Measurements from ENCODE around the gene C1QTNF3.

The C1QTNF3 gene

GRCh38 chr5:34054400-34054729, 11.4 kb upstream of the C1QTNF3 start:
- TF ChIP-seq, protein P1, sequence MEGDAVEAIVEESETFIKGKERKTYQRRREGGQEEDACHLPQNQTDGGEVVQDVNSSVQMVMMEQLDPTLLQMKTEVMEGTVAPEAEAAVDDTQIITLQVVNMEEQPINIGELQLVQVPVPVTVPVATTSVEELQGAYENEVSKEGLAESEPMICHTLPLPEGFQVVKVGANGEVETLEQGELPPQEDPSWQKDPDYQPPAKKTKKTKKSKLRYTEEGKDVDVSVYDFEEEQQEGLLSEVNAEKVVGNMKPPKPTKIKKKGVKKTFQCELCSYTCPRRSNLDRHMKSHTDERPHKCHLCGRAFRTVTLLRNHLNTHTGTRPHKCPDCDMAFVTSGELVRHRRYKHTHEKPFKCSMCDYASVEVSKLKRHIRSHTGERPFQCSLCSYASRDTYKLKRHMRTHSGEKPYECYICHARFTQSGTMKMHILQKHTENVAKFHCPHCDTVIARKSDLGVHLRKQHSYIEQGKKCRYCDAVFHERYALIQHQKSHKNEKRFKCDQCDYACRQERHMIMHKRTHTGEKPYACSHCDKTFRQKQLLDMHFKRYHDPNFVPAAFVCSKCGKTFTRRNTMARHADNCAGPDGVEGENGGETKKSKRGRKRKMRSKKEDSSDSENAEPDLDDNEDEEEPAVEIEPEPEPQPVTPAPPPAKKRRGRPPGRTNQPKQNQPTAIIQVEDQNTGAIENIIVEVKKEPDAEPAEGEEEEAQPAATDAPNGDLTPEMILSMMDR (IDR thresholded peaks at IDR 0.05; ENCODE audit: insufficient read depth, low read depth, low read length, missing control alignments), result no peak
- H3K4me3 ChIP-seq (ENCODE audit: low read depth, low read length), result no peak overlapping the region
- DNase-seq (ENCODE audit: low read depth), result no peak

- TF ChIP-seq, protein P1 (IDR thresholded peaks at IDR 0.05; ENCODE audit: insufficient read depth, low read depth, low read length, missing control alignments), result no peak
- no peak for DNase-seq (ENCODE audit: low read depth)
- no peak overlapping the region for H3K4me3 ChIP-seq (ENCODE audit: low read depth, low read length)
Measured at GRCh38 chr5:34053571-34054399, 10.8 kb upstream of the C1QTNF3 start.

GRCh38 chr5:34053133-34053532, 10.1 kb upstream of the C1QTNF3 start:
- TF ChIP-seq, protein P1 (IDR thresholded peaks at IDR 0.05; ENCODE audit: insufficient read depth, low read depth, low read length, missing control alignments), result no peak
- H3K4me3 ChIP-seq (ENCODE audit: low read depth, low read length), result no peak overlapping the region
- DNase-seq (ENCODE audit: low read depth), result no peak

DNA sequence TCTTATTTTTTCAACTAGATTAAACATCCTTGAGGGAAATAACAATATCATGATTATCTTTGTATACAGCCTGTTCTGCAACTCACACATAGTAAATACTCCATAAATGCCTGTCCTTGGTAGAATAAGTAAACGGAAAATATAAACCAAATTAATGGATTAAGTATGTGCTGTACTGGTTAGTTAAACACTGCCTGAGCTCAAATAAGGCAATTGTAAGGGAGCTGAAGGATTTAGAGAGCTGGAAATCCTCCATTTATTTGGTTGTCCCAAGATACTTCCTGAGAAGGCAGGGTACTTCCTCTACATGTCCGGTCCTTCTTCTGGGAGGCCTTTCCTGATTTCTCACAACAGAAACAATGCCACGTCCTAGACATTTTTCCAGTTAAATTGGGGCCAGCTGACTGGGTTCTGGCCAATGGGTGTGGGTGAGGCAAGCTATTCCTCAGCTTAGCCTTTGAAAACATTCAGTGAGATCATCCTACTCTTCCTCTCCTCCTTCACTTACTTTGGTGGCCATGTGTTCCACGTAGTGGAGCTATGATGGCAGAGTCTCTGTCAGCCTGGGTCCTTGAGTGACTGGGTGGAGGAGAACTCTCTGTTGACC, 8.5 kb upstream of the C1QTNF3 start:
- no peak for DNase-seq (ENCODE audit: low read depth)
- TF ChIP-seq, protein P1 (IDR thresholded peaks at IDR 0.05; ENCODE audit: insufficient read depth, low read depth, low read length, missing control alignments), result no peak
- H3K4me3 ChIP-seq (ENCODE audit: low read depth, low read length), result no peak overlapping the region

GRCh38 chr5:34047774-34048572, 5.0 kb upstream of the C1QTNF3 start:
- TF ChIP-seq, protein P1 (IDR thresholded peaks at IDR 0.05; ENCODE audit: insufficient read depth, low read depth, low read length, missing control alignments), result no peak
- DNase-seq (ENCODE audit: low read depth), result no peak
- H3K4me3 ChIP-seq (ENCODE audit: low read depth, low read length), result no peak overlapping the region

DNA sequence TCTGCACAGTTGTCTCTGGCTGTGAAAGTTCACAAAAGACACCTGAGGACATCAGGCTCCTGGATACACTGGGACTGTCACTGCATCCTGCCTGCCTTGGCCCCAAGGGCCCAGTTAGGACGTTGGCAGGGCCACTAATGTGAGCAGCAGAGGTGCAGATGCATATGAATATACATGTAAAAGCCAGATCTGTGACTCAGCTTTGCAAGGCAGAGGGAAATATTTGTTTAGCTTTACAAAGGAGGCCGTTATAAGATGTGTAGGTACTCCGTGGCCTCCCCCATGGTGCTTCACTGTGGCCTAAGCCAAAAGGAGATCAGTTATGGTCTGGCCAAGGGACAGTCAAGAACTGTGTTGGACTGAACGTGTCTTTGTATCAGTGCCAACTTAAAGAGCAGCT, 4.1 kb upstream of the C1QTNF3 start:
- DNase-seq (ENCODE audit: low read depth), result no peak

More for the DNA sequence above, 4.1 kb upstream of the C1QTNF3 start:
- no peak overlapping the region for H3K4me3 ChIP-seq (ENCODE audit: low read depth, low read length)
- TF ChIP-seq, protein P1 (IDR thresholded peaks at IDR 0.05; ENCODE audit: insufficient read depth, low read depth, low read length, missing control alignments), result no peak
